Measurements from ENCODE around the gene DNER.

GRCh38 chr2:229417916-229418315, 296.4 kb downstream of the DNER start:
- no peak for TF ChIP-seq SP1 (IDR thresholded peaks at IDR 0.05)
- no peak for TF ChIP-seq FOXA1 (IDR thresholded peaks at IDR 0.05)
- no peak for TF ChIP-seq CTCF (IDR thresholded peaks at IDR 0.05; ENCODE audit: low read depth, low read length, missing input control)
- no peak for TF ChIP-seq RAD21 (IDR thresholded peaks at IDR 0.05)
- TF ChIP-seq, protein P1, sequence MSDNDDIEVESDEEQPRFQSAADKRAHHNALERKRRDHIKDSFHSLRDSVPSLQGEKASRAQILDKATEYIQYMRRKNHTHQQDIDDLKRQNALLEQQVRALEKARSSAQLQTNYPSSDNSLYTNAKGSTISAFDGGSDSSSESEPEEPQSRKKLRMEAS (IDR thresholded peaks at IDR 0.05), result no peak
- TF ChIP-seq TAF1 (conservative IDR thresholded peaks at IDR 0.05), result no peak
- no peak for TF ChIP-seq ZBTB33 (IDR thresholded peaks at IDR 0.05)
- no peak for TF ChIP-seq GABPA (IDR thresholded peaks at IDR 0.05 in 1 of 2, conservative IDR thresholded peaks at IDR 0.05 in 1 of 2)
- no peak for TF ChIP-seq RXRA (IDR thresholded peaks at IDR 0.05)
- TF ChIP-seq, protein P2, sequence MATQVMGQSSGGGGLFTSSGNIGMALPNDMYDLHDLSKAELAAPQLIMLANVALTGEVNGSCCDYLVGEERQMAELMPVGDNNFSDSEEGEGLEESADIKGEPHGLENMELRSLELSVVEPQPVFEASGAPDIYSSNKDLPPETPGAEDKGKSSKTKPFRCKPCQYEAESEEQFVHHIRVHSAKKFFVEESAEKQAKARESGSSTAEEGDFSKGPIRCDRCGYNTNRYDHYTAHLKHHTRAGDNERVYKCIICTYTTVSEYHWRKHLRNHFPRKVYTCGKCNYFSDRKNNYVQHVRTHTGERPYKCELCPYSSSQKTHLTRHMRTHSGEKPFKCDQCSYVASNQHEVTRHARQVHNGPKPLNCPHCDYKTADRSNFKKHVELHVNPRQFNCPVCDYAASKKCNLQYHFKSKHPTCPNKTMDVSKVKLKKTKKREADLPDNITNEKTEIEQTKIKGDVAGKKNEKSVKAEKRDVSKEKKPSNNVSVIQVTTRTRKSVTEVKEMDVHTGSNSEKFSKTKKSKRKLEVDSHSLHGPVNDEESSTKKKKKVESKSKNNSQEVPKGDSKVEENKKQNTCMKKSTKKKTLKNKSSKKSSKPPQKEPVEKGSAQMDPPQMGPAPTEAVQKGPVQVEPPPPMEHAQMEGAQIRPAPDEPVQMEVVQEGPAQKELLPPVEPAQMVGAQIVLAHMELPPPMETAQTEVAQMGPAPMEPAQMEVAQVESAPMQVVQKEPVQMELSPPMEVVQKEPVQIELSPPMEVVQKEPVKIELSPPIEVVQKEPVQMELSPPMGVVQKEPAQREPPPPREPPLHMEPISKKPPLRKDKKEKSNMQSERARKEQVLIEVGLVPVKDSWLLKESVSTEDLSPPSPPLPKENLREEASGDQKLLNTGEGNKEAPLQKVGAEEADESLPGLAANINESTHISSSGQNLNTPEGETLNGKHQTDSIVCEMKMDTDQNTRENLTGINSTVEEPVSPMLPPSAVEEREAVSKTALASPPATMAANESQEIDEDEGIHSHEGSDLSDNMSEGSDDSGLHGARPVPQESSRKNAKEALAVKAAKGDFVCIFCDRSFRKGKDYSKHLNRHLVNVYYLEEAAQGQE (IDR thresholded peaks at IDR 0.05), result no peak
- no peak for TF ChIP-seq JUND (IDR thresholded peaks at IDR 0.05)
